CD4-positive, alpha-beta T cell treated with Interleukin-17A for 4 hours (primary cell): ENCODE measurements around the gene RAPGEF3.

Experiments
- DNase-seq: peaks from one replicate; pipeline ENCODE4 v3.0.0-alpha.2; 2020; ENCODE audit warnings: mixed read lengths

Gene RAPGEF3

DNA sequence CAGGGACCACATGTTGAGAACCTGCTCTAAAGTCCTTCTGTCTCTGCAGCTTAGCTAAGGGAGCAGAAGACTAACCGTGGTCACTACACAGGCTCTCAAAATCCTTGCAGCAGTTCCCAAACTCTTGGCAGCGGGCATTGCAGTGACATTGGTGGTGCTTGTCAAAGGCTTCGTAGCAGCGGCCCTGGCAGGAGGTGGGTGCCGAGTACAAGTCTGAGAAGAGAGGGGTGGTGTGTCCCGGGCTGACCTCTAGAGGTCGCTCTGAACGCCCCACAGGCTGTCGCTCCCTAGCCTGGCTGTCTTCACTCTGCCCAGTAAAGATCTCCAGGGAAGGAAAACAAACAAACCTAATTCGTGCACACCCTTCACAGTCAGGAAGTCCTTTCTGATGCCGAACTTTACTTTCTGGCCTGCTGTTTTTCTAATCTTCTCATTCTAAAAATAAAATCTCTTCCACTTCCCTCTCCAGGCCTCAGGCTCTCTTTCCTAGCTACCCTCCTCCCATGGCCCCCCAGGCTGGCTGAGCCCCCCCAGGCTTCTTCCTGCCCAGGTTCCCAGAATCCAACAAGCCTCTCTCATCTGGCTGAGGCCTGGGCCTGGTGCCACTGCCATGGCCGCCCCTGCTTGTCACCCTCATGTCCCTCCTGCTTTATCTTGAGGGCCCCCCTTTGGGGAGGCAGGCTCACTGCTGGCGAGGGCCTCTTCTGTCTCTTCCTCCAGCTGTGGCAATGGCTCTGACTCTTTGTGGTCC, 41.1 kb downstream of the RAPGEF3 start:
- peak; percentile 72 for DNase-seq

DNA sequence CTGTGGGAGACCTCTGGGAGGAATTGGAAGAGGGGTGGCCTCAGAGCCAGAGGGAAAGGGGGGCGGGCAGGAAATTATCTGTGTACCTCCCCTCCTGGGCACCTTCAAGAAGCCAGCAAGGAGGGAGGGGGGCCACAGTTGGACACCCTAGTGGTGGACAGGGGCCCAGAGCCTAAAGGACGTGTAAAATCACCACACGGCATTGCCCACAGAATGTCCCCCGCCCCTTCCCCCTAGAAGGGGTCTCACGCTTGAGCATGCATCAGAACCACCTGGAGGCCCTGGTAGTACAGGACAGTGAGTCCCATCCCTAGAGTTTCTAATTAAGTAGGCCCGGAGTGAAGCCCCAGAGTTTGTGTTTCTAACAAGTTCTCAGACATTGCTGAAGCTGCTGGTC, 41.6 kb downstream of the RAPGEF3 start:
- no peak for DNase-seq

DNA sequence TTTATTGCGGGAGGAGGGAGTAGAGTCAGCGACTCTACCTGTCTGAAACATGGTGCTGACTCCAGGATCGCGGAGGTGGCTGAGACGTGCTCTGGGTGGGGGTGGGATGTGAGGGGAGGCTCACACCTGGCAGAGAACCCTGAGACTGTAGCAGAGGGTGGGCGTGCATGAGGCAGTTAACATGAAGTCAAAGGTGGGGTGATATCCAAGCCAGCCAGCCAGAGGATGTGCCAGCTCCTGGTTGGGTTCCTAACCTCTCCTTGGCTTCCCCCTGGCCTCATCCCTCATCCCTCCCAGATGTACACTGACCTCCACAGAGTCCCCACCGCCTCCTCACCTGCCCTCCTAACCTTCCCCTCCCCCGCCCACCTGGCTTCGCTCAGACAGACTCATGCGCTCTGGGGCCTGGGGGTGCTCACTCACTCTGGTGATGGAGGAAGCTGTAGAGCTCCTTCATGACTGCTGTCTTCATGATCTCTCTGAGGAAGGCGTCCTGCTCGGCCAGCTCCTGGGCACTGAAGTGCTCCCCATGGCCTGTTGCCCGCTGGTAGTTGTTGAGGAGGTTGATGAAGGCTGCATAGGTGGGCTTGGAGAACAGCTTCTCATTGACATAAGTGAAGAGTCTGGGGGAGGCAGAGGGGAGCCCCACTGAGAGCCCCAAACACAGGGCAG, 42.7 kb downstream of the RAPGEF3 start:
- DNase-seq: no peak

DNA sequence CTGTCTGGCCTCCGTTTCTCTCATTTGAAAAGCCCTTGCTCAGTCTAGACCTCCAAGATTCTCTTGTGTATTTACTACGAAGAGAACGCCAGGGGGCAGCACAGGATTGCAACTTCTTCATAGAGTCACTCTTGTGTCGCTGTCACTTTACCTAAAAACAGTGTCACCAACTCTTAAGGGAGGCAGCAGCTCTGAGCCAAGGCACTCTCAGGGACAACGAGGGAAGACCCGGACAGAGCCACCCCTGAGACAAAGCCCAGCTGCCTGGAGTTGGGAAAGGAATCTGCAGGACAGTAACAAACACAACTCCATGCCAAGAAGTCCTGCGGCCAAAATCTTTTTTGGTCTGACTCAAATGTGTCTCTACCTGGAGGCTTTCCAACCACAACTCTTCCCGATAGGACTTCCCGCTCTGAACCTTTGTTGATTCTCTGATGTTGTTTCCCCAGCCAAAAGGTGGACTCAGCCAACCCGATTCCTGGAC, 43.2 kb downstream of the RAPGEF3 start:
- DNase-seq: peak; percentile 91

GRCh38 chr12:47714826-47715386, 43.8 kb downstream of the RAPGEF3 start:
- no peak for DNase-seq

DNA sequence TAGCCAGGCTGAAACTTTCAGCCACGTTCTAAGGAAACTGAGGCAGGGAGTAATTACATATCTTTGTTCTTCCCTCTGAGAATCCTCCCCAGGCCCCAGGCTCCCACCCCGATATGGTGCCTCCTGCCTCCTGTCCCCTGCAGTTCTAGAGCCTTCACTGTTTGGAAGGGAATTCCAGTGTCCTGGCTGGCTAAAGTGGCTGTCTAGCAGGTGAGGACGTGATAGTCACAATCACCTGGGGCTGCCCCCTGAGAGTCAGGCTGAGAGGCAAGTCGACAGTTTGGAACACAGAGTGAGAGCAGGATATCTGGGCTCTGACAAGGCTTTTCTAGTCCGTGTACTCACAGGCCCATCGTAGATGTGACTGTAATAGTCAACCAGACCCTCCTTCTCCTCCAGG, 46.5 kb downstream of the RAPGEF3 start:
- DNase-seq: no peak

GRCh38 chr12:47711448-47711847, 47.2 kb downstream of the RAPGEF3 start:
- DNase-seq: no peak

DNA sequence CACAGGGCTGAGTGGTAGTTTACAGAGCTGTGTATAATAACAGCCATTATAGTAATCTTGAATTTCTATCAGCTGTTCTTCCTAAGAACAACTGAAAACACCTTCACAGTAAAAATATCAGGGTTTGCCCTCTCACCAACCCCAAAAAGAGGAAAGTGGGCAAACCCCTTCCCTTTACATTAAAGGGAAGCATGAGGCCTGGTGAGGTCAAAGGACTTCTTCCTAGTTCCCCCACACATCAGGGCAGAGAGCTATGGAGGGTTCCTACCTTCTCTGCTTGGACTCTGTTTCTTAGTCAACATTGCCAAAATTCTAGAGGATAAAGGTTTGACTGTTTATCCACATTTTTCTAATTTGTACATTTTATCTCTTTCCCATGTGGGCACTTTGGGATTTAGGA, 48.4 kb downstream of the RAPGEF3 start:
- no peak for DNase-seq

- no peak for DNase-seq
These were observed 49.0 kb downstream of the RAPGEF3 start for GRCh38 chr12:47709671-47710070.

DNA sequence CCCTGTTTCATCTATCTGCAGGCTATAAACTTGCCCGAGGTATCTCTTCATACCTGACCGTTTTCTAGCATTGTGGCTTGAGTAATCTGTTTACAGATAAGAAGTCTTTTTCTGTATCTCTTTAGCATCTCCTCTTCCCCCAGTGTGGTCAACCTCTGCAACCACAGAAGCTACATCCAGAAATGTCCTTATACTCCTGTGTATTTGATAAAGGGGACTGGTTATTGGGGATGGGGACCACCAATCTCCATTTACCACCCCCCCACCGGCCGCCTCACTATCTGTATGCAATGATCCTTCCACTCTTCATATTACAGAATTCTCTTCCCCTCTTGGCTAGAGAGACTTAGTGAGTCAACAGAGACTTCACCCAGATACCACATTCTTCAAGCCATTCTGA, 49.4 kb downstream of the RAPGEF3 start:
- no peak for DNase-seq

DNA sequence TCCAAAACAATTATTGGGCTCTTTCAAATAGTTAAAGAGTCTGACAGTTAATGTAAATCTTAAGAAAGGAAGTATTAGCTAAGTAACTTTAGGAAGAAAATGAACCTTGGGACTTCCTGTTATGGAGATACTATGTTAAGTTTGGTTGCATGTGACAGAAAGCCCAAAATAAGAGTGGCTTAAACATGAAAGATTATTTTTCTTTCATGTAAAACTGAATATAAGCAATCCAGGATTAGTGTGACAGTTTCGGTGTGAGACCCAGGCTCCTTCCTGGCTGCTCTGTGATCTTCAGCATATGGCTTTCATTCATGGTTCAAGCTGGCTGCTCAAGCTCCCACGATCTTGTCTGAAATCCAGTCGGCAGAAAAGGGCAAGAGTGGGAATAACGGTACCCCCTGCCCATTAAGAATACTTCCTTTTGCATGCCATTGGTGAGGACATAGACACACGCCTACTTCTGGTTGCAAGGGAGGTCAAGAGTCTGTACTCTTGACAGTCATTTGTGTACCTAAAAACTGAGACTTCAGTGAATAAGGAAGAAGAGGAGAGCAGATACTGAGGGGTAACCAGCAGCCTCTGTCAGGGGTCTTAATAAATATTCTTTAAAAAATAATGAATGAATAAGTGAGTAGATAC, 50.7 kb downstream of the RAPGEF3 start:
- peak; percentile 36 for DNase-seq

DNA sequence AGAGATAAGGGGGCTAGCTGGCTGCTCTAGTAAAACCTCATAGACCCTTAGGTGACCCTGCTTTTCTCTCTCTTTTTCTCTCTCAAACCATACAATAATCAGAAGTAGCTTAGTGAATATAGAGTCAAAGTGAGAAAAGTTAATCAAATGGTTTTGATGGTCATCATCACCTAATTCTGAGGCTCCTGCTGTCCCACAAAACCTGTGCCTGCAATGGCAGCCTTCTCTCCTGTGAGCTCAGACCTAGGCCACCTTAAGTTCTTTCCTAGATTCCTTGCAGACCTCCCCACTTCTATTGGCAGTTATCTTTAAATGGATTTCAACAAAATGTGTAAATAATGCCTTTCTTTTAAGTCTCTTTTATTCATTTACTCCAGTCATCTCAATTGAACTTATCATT, 51.3 kb downstream of the RAPGEF3 start:
- no peak for DNase-seq

DNA sequence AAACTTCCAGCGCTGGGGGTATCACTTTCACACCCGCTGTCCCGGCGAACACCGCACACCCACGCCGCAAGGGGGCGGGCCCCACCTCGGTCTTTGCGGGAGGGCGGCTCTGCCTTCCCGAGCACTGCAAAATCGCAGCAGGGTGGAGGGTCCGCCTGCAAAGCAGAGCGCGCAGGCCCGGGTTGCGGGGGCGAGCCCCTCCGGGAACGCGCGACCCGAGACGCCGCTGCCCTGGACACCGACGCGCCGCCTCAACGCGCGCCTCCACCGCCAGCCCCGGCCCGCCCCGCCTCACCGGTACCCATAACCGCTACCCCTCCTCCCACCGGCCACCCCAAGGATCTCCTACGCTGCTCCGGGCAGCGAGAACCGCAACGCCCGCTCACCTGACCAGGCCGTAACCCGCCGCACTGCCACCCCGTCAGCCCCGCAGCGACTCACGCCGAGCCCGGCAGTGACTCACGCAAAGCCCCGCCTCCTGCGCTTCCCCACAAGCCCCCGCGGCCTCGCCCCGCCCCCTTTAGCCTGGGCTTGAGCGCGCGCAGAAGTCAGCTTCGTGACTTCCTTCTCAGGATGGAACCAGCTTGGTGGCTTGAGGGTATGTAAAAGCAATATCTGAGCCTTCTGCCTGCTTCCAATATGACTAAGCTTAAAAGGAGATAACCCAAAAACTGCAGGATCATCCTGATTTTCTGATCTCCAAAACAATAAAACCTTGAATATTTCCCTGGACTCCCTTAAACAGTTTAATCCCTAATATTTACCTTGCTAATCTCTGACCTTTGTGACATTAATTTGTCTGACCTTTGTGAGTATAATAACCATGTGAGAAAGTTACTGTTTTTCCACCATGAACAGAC, 52.9 kb downstream of the RAPGEF3 start, which contains the start of gene RPAP3:
Gene RPAP3 (minus strand): TSS at position 465 of the 860 bp plus-strand sequence. CDS start 3,190 bp downstream, outside the sequence.
- peak; percentile 99 for DNase-seq

DNA sequence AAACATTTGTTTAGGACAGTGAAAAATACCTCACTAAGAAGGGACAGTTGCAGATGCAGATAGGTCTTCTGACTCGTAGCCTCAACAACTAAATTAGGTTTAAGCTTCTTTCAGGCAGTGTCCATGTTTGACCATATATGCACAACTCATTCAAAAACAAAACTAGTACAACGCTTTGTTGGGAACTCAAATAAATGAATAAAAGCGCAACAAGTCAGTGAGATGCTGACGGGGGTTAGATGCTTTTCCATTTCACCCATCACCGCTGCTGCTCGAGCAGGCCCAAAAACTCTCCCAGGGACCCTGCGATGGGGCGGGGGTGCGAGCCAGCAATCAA, 53.5 kb downstream of the RAPGEF3 start:
- DNase-seq: no peak

- no peak for DNase-seq
These were observed 54.0 kb downstream of the RAPGEF3 start for GRCh38 chr12:47704719-47705118.

- DNase-seq: no peak
These were observed 58.4 kb downstream of the RAPGEF3 start for GRCh38 chr12:47700263-47700662.

GRCh38 chr12:47698631-47699030, 60.0 kb downstream of the RAPGEF3 start:
- DNase-seq: no peak

- DNase-seq: no peak
These were observed 60.6 kb downstream of the RAPGEF3 start for GRCh38 chr12:47698055-47698454.

DNA sequence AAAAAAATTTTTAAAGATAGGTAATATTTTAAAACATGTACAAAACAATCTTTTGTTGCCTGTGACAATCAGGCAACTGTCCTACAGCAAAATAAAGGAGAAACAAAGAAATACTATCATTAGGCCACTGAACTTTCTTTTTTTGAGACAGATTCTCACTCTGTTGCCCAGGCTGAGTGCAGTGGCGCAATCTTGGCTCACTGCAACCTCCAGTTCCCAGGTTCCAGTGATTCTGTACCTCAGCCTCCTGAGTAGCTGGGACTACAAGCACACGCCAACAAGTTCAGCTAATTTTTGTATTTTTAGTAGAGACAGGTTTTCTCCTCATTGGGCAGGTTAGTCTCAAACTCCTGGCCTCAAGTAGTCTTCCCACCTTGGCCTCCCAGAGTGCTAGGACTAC, 69.5 kb downstream of the RAPGEF3 start:
- no peak for DNase-seq

- no peak for DNase-seq
These were observed 71.0 kb downstream of the RAPGEF3 start for GRCh38 chr12:47687636-47688035.

GRCh38 chr12:47686645-47687240, 71.9 kb downstream of the RAPGEF3 start:
- DNase-seq: peak; percentile 18
